Activated T-cell treated with anti-CD3 and anti-CD28 coated beads, Interleukin-2, amount 50 U/mL, for 4 hours (primary cell): ENCODE results near the gene BOLA3. TPM values are rescaled to one million over a fixed set of nuclear protein-coding genes. Genes with fewer than 3 reads are reported as not detected.
"Not testable (repeated sequence)": the region's sequence is repeated elsewhere in the genome, so short reads cannot be mapped to it uniquely, and the experiment has no call there.

ENCODE experiments used
- ATAC-seq, 2 donors: fragments of 200-7000 bp; cut with Tn5 transposase; one replicate each; pipeline ENCODE4 v1.10.0; 2021
- DNase-seq: peaks from one replicate; pipeline ENCODE4 v3.0.0-alpha.2; 2020
- H3K27me3 Mint-ChIP-seq: one replicate; pipeline ENCODE4 v1.8.0; 2021; ENCODE audit warnings: low read depth, mixed read lengths
- H3K36me3 Mint-ChIP-seq: one replicate; pipeline ENCODE4 v1.8.0; 2022; ENCODE audit warnings: mixed read lengths; ENCODE audit not compliant: insufficient read depth
- H3K4me1 Mint-ChIP-seq: one replicate; pipeline ENCODE4 v1.8.0; 2021; ENCODE audit warnings: low read depth, mixed read lengths
- H3K4me3 Mint-ChIP-seq: one replicate; pipeline ENCODE4 v1.8.0; 2021; ENCODE audit warnings: mild to moderate bottlenecking, moderate library complexity, mixed read lengths
- H3K9me3 Mint-ChIP-seq: one replicate; pipeline ENCODE4 v1.8.0; 2021; ENCODE audit warnings: mixed read lengths
- total RNA-seq, 3 donors: library from RNA; stranded (reverse); gene quantifications; one replicate each; pipeline ENCODE4 v1.2.1, GENCODE V29; 2021

Gene BOLA3
- total RNA-seq: 100 to 1,000 TPM; 103 to 110 (median 109) TPM

GRCh38 chr2:74147727-74148456 is at the start of gene BOLA3:
BOLA3 (minus strand) TSS chr2:74147912; CDS start chr2:74147874, 38 bp downstream.
- Mint-ChIP-seq H3K4me3 (no peak within 1 kb of the TSS), H3K36me3 (peaks cover 3% of the 10 kb centered on the region), H3K27me3 (no peaks in the 10 kb centered on the region), H3K4me1 (no peaks in the 10 kb centered on the region), H3K9me3 (no peaks in the 10 kb centered on the region)
- DNase-seq: peak; percentile 77
- ATAC-seq: peak; percentile 94

DNA sequence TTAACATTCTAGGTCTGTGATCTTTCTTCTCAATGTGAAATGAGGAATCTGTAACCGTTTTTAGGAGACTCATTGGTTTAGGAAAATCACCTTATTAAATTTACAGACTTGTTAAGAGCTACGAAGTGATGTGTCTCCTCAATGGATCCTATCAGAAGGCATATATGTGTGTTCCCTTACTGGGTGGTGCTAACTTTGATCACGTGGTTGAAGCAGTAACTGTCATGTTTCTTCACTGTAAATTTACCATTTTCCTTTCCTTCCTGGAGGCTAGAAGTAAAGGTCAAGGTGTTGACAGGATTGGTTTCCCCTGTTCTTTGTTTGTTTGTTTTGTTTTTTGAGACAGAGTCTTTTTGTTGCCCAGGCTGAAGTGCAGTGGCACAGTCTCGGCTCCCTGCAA is 49.3 kb upstream of the BOLA3 start:
- ATAC-seq: no peak
- Mint-ChIP-seq H3K4me1 (peaks cover 24% of the 10 kb centered on the region), H3K9me3 (no peaks in the 10 kb centered on the region), H3K27me3 (no peaks in the 10 kb centered on the region), H3K36me3 (peaks cover 22% of the 10 kb centered on the region), H3K4me3 (no peak overlapping the region)
- no peak for DNase-seq

DNA sequence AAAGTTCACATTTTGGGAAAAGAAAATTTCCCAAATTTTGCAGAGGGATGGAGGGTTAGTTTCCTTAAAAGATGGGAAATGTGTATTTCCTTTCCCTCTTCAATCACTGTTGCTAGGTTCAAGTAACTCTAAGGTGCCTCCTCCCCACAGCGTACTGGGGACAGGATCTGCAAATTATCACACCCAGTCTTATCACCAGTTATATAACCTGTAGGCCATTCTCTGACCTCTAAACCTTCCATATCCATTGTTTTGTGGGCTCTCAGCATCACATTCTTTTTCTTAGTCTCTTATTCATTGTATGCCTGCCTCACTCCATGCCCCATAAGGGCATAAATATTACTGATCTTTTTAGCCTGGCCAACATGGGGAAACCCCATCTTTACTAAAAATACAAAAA is 47.1 kb upstream of the BOLA3 start:
- no peaks in the 10 kb centered on the region for H3K27me3 Mint-ChIP-seq
- H3K4me3 Mint-ChIP-seq: no peak overlapping the region
- H3K9me3 Mint-ChIP-seq: no peaks in the 10 kb centered on the region
- H3K4me1 Mint-ChIP-seq: peaks cover 10% of the 10 kb centered on the region
- peaks cover 9% of the 10 kb centered on the region for H3K36me3 Mint-ChIP-seq
- ATAC-seq: no peak
- DNase-seq: no peak

DNA sequence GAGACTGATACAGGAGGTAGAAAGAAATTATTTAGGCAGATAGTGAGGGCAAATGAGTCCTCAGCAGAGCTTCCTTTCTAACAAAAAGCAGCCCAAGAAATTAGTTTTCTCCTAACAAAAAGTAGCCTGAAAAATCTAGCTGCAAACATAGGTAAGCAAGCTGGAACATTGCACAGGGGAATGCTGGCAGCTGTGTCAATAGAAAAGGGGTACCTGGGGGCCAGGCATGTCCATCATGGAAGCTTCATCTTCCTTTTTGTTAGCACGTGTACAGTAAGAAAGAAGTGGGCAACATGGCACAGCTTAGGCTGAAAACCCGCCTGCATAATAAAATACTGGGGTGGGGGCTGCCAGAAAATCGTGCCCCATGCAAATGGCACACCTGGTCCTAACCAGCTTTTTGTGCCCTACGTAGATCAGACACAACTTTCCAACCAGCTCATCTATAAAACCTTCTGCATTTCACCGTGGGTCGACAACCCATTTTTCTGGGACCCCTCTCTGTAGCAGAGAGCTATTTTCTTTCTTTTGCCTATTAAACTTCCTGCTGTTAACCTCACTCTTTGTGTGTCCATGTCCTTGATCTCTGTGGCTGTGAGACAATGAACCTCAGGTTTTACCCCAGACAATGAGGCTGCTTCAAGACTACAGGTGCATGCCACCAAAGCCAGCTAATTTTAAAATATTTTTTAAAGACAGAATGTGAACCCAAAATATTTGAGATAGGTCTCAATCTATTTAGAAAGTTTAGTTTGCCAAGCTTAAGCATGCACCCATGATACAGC is 44.1 kb upstream of the BOLA3 start:
- DNase-seq: no peak
- ATAC-seq: no peak
- H3K9me3 Mint-ChIP-seq: no peaks in the 10 kb centered on the region

DNA sequence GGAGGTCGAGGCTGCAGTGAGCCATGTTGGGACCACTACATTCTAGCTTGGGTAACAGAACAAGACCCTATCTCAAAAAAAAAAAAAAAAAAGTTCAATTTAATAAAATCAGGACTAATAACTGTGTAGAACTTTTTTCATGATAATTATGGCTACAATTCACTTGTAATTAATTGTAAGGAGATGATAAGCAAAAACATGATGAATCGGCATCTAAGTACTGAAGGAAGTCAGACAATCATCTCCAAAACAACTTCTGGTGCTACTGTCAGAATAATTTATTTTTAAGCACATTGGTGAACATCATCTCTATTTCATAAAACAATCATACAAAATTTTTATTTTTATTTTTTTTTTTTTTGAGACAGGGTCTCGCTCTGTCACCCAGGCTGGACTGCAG is 41.0 kb upstream of the BOLA3 start:
- no peaks in the 10 kb centered on the region for H3K9me3 Mint-ChIP-seq
- no peaks in the 10 kb centered on the region for H3K27me3 Mint-ChIP-seq
- H3K36me3 Mint-ChIP-seq: no peaks in the 10 kb centered on the region
- no peak overlapping the region for H3K4me3 Mint-ChIP-seq
- H3K4me1 Mint-ChIP-seq: peaks cover 11% of the 10 kb centered on the region
- DNase-seq: no peak
- no peak for ATAC-seq

More for the DNA sequence above, 44.1 kb upstream of the BOLA3 start:
- Mint-ChIP-seq H3K4me3 (no peak overlapping the region), H3K27me3 (no peaks in the 10 kb centered on the region), H3K36me3 (no peaks in the 10 kb centered on the region), H3K4me1 (no peaks in the 10 kb centered on the region)

GRCh38 chr2:74188018-74188601 is 40.4 kb upstream of the BOLA3 start:
- Mint-ChIP-seq H3K27me3 (no peaks in the 10 kb centered on the region), H3K4me3 (no peak overlapping the region), H3K36me3 (no peaks in the 10 kb centered on the region), H3K4me1 (peaks cover 11% of the 10 kb centered on the region), H3K9me3 (no peaks in the 10 kb centered on the region)
- no peak for DNase-seq
- no peak for ATAC-seq

DNA sequence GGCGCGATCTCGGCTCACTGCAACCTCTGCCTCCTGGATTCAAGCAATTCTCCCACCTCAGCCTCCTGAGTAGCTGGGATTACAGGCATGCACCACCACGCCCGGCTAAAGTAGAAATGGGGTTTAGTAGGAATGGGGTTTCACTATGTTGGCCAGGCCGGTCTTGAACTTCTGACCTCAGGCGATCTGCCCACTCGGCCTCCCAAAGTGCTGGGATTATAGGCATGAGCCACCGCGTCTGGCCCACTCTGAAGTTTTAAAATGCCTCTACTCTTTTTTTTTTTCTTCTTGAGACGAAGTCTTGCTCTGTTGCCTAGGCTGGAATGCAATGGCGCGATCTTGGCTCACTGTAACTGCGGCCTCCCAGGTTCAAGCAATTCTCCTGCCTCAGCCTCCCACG is 39.0 kb upstream of the BOLA3 start:
- ATAC-seq, H3K36me3 Mint-ChIP-seq, H3K9me3 Mint-ChIP-seq, DNase-seq, H3K27me3 Mint-ChIP-seq, H3K4me3 Mint-ChIP-seq: not testable (repeated sequence)
- peaks cover 13% of the 10 kb centered on the region for H3K4me1 Mint-ChIP-seq

- Mint-ChIP-seq H3K36me3 (no peaks in the 10 kb centered on the region), H3K4me3 (peak overlapping the region; percentile 42), H3K4me1 (peaks cover 13% of the 10 kb centered on the region), H3K9me3 (no peaks in the 10 kb centered on the region), H3K27me3 (no peaks in the 10 kb centered on the region)
- no peak for DNase-seq
- peak; percentile 98 for ATAC-seq
Measured at GRCh38 chr2:74186038-74186437, 38.3 kb upstream of the BOLA3 start.

DNA sequence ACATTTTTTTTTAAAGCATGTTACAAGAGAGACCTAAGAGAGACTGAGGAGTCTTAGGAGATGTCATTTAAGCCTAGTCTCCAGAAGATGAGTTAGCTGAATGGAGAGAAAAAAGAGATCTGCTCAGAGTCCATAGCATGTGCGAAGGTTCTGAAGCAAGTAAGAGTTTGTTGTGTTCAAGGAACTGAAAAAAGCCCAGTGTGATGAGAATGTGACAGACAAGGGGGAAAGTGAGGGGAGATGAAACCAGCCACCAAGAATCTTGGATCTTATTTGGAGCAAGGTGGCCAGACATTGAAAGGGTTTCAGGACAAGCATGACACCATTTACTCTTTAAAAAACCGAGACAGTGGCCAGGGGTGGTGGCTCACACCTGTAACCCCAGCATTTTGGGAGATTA is 36.2 kb upstream of the BOLA3 start:
- no peaks in the 10 kb centered on the region for H3K36me3 Mint-ChIP-seq
- H3K4me1 Mint-ChIP-seq: peaks cover 18% of the 10 kb centered on the region

GRCh38 chr2:74181739-74182138 is 34.0 kb upstream of the BOLA3 start:
- DNase-seq: no peak
- Mint-ChIP-seq H3K27me3 (no peaks in the 10 kb centered on the region), H3K36me3 (no peaks in the 10 kb centered on the region), H3K9me3 (no peaks in the 10 kb centered on the region), H3K4me3 (no peak overlapping the region), H3K4me1 (peaks cover 24% of the 10 kb centered on the region)
- ATAC-seq: no peak

More for the DNA sequence above, 36.2 kb upstream of the BOLA3 start:
- ATAC-seq: no peak
- Mint-ChIP-seq H3K27me3 (no peaks in the 10 kb centered on the region), H3K9me3 (no peaks in the 10 kb centered on the region), H3K4me3 (no peak overlapping the region)
- DNase-seq: no peak

- ATAC-seq: peak in 1 of 2 donors; percentile 7
- no peak for DNase-seq
- Mint-ChIP-seq H3K9me3 (no peaks in the 10 kb centered on the region), H3K4me3 (peak overlapping the region; percentile 88), H3K36me3 (peaks cover 8% of the 10 kb centered on the region), H3K4me1 (peaks cover 35% of the 10 kb centered on the region), H3K27me3 (no peaks in the 10 kb centered on the region)
Measured at GRCh38 chr2:74179063-74179865, 31.6 kb upstream of the BOLA3 start.

GRCh38 chr2:74178211-74179062 is 30.7 kb upstream of the BOLA3 start, which contains the start of gene MOB1A:
MOB1A (minus strand) TSS chr2:74178879; CDS start chr2:74178674, 205 bp downstream.
- Mint-ChIP-seq H3K9me3 (no peaks in the 10 kb centered on the region), H3K4me1 (peaks cover 37% of the 10 kb centered on the region), H3K36me3 (peaks cover 8% of the 10 kb centered on the region), H3K27me3 (no peaks in the 10 kb centered on the region), H3K4me3 (peak within 1 kb of the TSS; percentile 88)
- peak; percentile 96 for DNase-seq
- ATAC-seq: peak; percentile 94 to 96

GRCh38 chr2:74177696-74178095 is 30.0 kb upstream of the BOLA3 start:
- H3K4me3 Mint-ChIP-seq: peak overlapping the region; percentile 88
- ATAC-seq (no peak), DNase-seq (no peak)
- H3K4me1 Mint-ChIP-seq: peaks cover 41% of the 10 kb centered on the region
- no peaks in the 10 kb centered on the region for H3K9me3 Mint-ChIP-seq
- H3K36me3 Mint-ChIP-seq: peaks cover 8% of the 10 kb centered on the region
- no peaks in the 10 kb centered on the region for H3K27me3 Mint-ChIP-seq
